Gastroesophageal sphincter (tissue), 4 donors: ENCODE data around the gene HAPSTR1. TPM values are rescaled to one million over a fixed set of nuclear protein-coding genes. Genes with fewer than 3 reads are reported as not detected.

Source experiments
- ATAC-seq: fragments of 150-250 bp; one replicate; pipeline ENCODE4 v1.9.1; 2016; ENCODE audit warnings: mild to moderate bottlenecking, moderate library complexity
- H3K27ac ChIP-seq, 4 donors: fragments of 200-600 bp; sonication (generic) in 3 of 4; 1 replicate in 3 of 4; 2 replicates in 1 of 4; pipeline ENCODE4 v1.5.1; 2016 to 2019
- H3K27me3 ChIP-seq: fragments of 200-600 bp; sonication (generic); one replicate; pipeline ENCODE4 v1.5.1; 2019
- H3K36me3 ChIP-seq, 2 donors: fragments of 200-600 bp; sonication (generic); one replicate each; pipeline ENCODE4 v1.5.1; 2019; ENCODE audit warnings: control low read depth in 1 of 2
- H3K4me1 ChIP-seq, 3 donors: fragments of 200-600 bp; sonication (generic); 1 replicate in 2 of 3; 2 replicates in 1 of 3; pipeline ENCODE4 v1.5.1; 2016 to 2019; ENCODE audit warnings: control low read depth in 2 of 3
- H3K4me3 ChIP-seq, 2 donors: fragments of 200-600 bp; sonication (generic); one replicate each; pipeline ENCODE4 v1.5.1; 2019; ENCODE audit warnings: mild to moderate bottlenecking in 1 of 2, moderate library complexity in 1 of 2
- H3K9me3 ChIP-seq, 3 donors: fragments of 200-600 bp; sonication (generic); one replicate each; pipeline ENCODE4 v1.5.1; 2017 to 2019; ENCODE audit warnings: control low read depth in 2 of 3
- CTCF ChIP-seq, 4 experiments: fragments of 200-600 bp in 2 of 4; fragments of 450-650 bp in 2 of 4; sonication (generic) in 1 of 4; IDR thresholded peaks; one replicate each; pipeline ENCODE4 v1.5.1; 2017 to 2019; ENCODE audit warnings: antibody characterized with exemption in 4 of 4, mild to moderate bottlenecking in 2 of 4, moderate library complexity in 2 of 4
- EP300 ChIP-seq: sonication (generic); formaldehyde crosslinking; IDR thresholded peaks from one replicate; pipeline ENCODE4 v1.6.1; 2017; ENCODE audit warnings: antibody characterized with exemption, mild to moderate bottlenecking
- POLR2A ChIP-seq, 2 donors: fragments of 450-650 bp; IDR thresholded peaks; one replicate each; pipeline ENCODE4 v1.6.1; 2017; ENCODE audit warnings: antibody characterized with exemption in 2 of 2, mild to moderate bottlenecking in 2 of 2, moderate library complexity in 1 of 2
- POLR2AphosphoS5 ChIP-seq: sonication (generic); formaldehyde crosslinking; IDR thresholded peaks from one replicate; pipeline ENCODE4 v1.6.1; 2017; ENCODE audit warnings: antibody characterized with exemption
- WGBS, 2 donors: methylation state at CpG; one replicate each; pipeline ENCODE4 v1.1.5; 2018; ENCODE audit warnings: low coverage in 1 of 2; 5-methylcytosine and 5-hydroxymethylcytosine counted together
- total RNA-seq, 4 donors: library from RNA; depleted of rRNA; stranded (reverse); fragments of >200 nt; gene quantifications; one replicate each; pipeline ENCODE4 v1.1.0, GENCODE V29; 2016

HAPSTR1 gene
- total RNA-seq, 4 donors from 2014 or later = 58.9 to 78.3 (median 64.7) TPM

DNA sequence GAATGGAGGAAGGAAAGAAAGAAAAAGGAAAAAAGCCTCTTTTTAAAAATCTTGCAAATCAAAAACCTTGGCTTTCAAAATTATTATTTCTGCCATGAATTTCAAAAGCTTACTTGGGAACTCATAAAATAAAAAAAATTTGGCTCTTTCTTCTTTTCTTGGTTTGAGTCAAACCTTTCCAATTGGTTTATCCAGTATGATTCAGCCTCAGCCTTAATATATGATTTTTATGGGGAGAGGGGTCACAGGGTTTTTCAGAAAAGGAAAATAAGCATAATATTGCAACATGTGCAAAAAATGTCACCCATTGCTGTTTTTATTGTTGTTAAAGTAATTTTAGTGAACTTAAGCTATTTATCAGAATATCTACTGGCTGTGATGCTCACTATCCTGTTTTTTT lies 31.2 kb upstream of the HAPSTR1 start:
- TF ChIP-seq POLR2A (IDR thresholded peaks at IDR 0.05) (no peak), POLR2AphosphoS5 (peak; percentile 33)
- no peak overlapping the region for H3K27ac ChIP-seq
- no peaks in the 10 kb centered on the region for H3K27me3 ChIP-seq
- H3K36me3 ChIP-seq = no peaks in the 10 kb centered on the region
- ATAC-seq = no peak
- H3K9me3 ChIP-seq = no peaks in the 10 kb centered on the region
- H3K4me1 ChIP-seq = peaks cover 0 to 20% (median 0%) of the 10 kb centered on the region in 3 donors
- H3K4me3 ChIP-seq = no peak overlapping the region

- Histone ChIP-seq H3K27me3 (no peaks in the 10 kb centered on the region), H3K36me3 (no peaks in the 10 kb centered on the region), H3K9me3 (no peaks in the 10 kb centered on the region), H3K4me3 (no peak overlapping the region), H3K27ac (peak overlapping the region in 2 of 4 donors; percentile 29 to 42), H3K4me1 (peaks cover 0 to 20% (median 0%) of the 10 kb centered on the region in 3 donors)
- TF ChIP-seq POLR2AphosphoS5 = peak; percentile 80
- no peak for TF ChIP-seq POLR2A (IDR thresholded peaks at IDR 0.05)
- 6 to 30% methylated on average over 4 of the region's 4 CpGs for WGBS, 2 donors
- peak; percentile 84 for ATAC-seq
Observed at GRCh38 chr16:9061358-9061813, 30.1 kb upstream of the HAPSTR1 start.

DNA sequence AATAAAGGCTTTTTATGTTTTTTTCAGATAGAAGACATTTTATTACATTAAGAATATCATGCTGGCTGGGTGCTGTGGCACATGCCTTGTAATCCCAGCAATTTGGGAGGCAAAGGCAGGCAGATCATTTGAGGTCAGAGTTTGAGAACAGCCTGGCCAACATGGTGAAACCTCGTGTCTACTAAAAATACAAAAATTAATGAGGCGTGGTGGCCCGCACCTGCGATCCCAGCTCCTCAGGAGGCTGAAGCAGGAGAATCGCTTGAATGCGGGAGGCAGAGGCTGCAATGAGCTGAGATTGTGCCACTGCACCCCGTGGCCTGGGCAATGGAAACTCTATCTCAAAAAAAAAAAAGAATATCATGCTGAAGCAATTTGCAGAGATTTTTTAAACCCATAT lies 29.1 kb upstream of the HAPSTR1 start:
- TF ChIP-seq POLR2AphosphoS5 = no peak
- no peak for TF ChIP-seq CTCF (IDR thresholded peaks at IDR 0.05)
- TF ChIP-seq POLR2A (IDR thresholded peaks at IDR 0.05) = no peak
- no peak for TF ChIP-seq EP300
- WGBS, 2 donors = 82 to 87% methylated on average over 5 to 7 of the region's 7 CpGs
- ATAC-seq = no peak
- Histone ChIP-seq H3K4me1 (peaks cover 0 to 20% (median 0%) of the 10 kb centered on the region in 3 donors), H3K27ac (no peak overlapping the region), H3K27me3 (no peaks in the 10 kb centered on the region), H3K36me3 (no peaks in the 10 kb centered on the region), H3K4me3 (no peak overlapping the region), H3K9me3 (no peaks in the 10 kb centered on the region)

GRCh38 chr16:9065077-9065476 lies 26.4 kb upstream of the HAPSTR1 start:
- no peak overlapping the region for H3K27ac ChIP-seq
- WGBS, 2 donors = 78% methylated on average over 1 to 4 of the region's 4 CpGs
- H3K4me1 ChIP-seq = peaks cover 0 to 20% (median 0%) of the 10 kb centered on the region in 3 donors
- no peak for TF ChIP-seq POLR2A (IDR thresholded peaks at IDR 0.05)
- TF ChIP-seq CTCF (IDR thresholded peaks at IDR 0.05) = no peak
- TF ChIP-seq POLR2AphosphoS5 = no peak
- TF ChIP-seq EP300 = no peak
- H3K36me3 ChIP-seq = no peaks in the 10 kb centered on the region
- H3K4me3 ChIP-seq = no peak overlapping the region
- no peaks in the 10 kb centered on the region for H3K27me3 ChIP-seq
- H3K9me3 ChIP-seq = no peaks in the 10 kb centered on the region
- no peak for ATAC-seq

DNA sequence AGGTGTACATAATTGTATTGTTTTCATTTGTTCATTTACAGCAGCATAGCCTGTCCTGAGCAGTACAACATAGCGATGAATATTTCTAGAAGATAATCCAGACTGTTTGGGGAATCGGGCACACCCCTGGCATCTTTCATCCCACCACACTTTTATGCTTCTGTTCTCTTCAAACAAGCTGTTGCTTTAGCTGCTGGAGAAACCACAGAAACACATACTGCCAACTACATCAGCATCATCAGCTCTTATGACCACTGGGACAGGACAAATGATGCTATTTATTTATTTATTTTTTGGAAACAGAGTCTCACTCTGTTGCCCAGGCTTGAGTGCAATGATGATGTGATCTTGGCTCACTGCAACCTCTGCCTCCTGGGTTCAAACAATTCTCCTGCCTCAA lies 22.6 kb upstream of the HAPSTR1 start:
- no peak overlapping the region for H3K27ac ChIP-seq
- H3K27me3 ChIP-seq = peaks cover 4% of the 10 kb centered on the region
- no peaks in the 10 kb centered on the region for H3K9me3 ChIP-seq
- no peak for TF ChIP-seq POLR2A (IDR thresholded peaks at IDR 0.05)
- no peak for TF ChIP-seq POLR2AphosphoS5
- no peak for TF ChIP-seq EP300
- no peak for TF ChIP-seq CTCF (IDR thresholded peaks at IDR 0.05)
- H3K4me1 ChIP-seq = no peaks in the 10 kb centered on the region
- no peaks in the 10 kb centered on the region for H3K36me3 ChIP-seq
- ATAC-seq = no peak
- 100% methylated on average over 2 of the region's 2 CpGs for WGBS, 2 donors
- no peak overlapping the region for H3K4me3 ChIP-seq

- no peaks in the 10 kb centered on the region for H3K4me1 ChIP-seq
- no peak for ATAC-seq
- no peaks in the 10 kb centered on the region for H3K9me3 ChIP-seq
- no peak overlapping the region for H3K27ac ChIP-seq
- H3K4me3 ChIP-seq = no peak overlapping the region
- H3K36me3 ChIP-seq = no peaks in the 10 kb centered on the region
- TF ChIP-seq CTCF (IDR thresholded peaks at IDR 0.05) = no peak
- WGBS, 2 donors = 44 to 58% methylated on average over 2 to 3 of the region's 4 CpGs
- peaks cover 12% of the 10 kb centered on the region for H3K27me3 ChIP-seq
Observed at GRCh38 chr16:9070254-9070653, 21.2 kb upstream of the HAPSTR1 start.
